ENCODE measurements around the gene BLOC1S5. TPM values are rescaled to one million over a fixed set of nuclear protein-coding genes. Genes with fewer than 3 reads are reported as not detected.

BLOC1S5 gene
- 14.8 and 18.4 TPM in 2 replicates for total RNA-seq

GRCh38 chr6:8063761-8064637 lies at the start of gene BLOC1S5:
TSS of gene BLOC1S5 (minus strand) at chr6:8064389. CDS start at chr6:8064376, 13 bp downstream.

GRCh38 chr6:8102122-8102958 lies 38.2 kb upstream of the BLOC1S5 start, which contains the start of gene EEF1E1:
TSS of gene EEF1E1 (minus strand) at chr6:8102548. CDS start at chr6:8102521, 27 bp downstream.

Other genes starting within 250 kb of the BLOC1S5 start
- 1,100 and 1,703 TPM in 2 replicates for gene TXNDC5, start 153.6 kb downstream of the BLOC1S5 start, total RNA-seq
- 25.4 and 36.0 TPM in 2 replicates for gene EEF1E1, start 38.2 kb upstream of the BLOC1S5 start, total RNA-seq